GM23338 (cell line): ENCODE results near the gene ANOS1. TPM values are rescaled to one million over a fixed set of nuclear protein-coding genes. Genes with fewer than 3 reads are reported as not detected.

Experiments used
- ATAC-seq: fragments of 200-7000 bp; cut with Tn5 transposase; 3 replicates; pipeline ENCODE4 v1.9.1; 2020
- DNase-seq: peaks from one replicate; pipeline ENCODE4 v3.0.0-alpha.2; 2015; ENCODE audit warnings: low spot score
- H2AFZ ChIP-seq: fragments of 200-600 bp; sonication (generic); 2 replicates; pipeline ENCODE4 v1.8.0; 2016; ENCODE audit warnings: antibody characterized with exemption, mild to moderate bottlenecking, moderate library complexity
- H3F3A ChIP-seq: fragments of 200-600 bp; sonication (generic); replicated peaks from 2 replicates; pipeline ENCODE4 v1.8.0; 2017; ENCODE audit warnings: antibody characterized with exemption, mixed run types, low read depth
- H3K27ac ChIP-seq: fragments of 200-600 bp; sonication (generic); 2 replicates; pipeline ENCODE4 v1.6.1; 2016; ENCODE audit warnings: low read depth
- H3K27me3 ChIP-seq: fragments of 200-600 bp; sonication (generic); 2 replicates; pipeline ENCODE4 v1.8.0; 2016; ENCODE audit warnings: mild to moderate bottlenecking, mixed run types, moderate library complexity; ENCODE audit not compliant: insufficient read depth
- H3K36me3 ChIP-seq: fragments of 200-600 bp; sonication (generic); 2 replicates; pipeline ENCODE4 v1.8.0; 2016; ENCODE audit warnings: mild to moderate bottlenecking; ENCODE audit not compliant: insufficient read depth
- H3K4me1 ChIP-seq: fragments of 200-600 bp; sonication (generic); 2 replicates; pipeline ENCODE4 v1.8.0; 2016; ENCODE audit warnings: mild to moderate bottlenecking, moderate library complexity; ENCODE audit not compliant: insufficient read depth
- H3K4me2 ChIP-seq: fragments of 200-600 bp; sonication (generic); 2 replicates; pipeline ENCODE4 v1.7.1; 2017; ENCODE audit warnings: mixed run types
- H3K4me3 ChIP-seq: fragments of 200-600 bp; sonication (generic); 2 replicates; pipeline ENCODE4 v1.6.1; 2016; ENCODE audit warnings: mixed run types
- H3K79me2 ChIP-seq: fragments of 200-600 bp; sonication (generic); replicated peaks from 2 replicates; pipeline ENCODE4 v1.8.0; 2017; ENCODE audit warnings: mild to moderate bottlenecking; ENCODE audit not compliant: insufficient read depth
- H3K9me2 ChIP-seq: fragments of 200-600 bp; sonication (generic); 2 replicates; pipeline ENCODE4 v1.8.0; 2017; ENCODE audit not compliant: insufficient read depth
- H4K20me1 ChIP-seq: fragments of 200-600 bp; sonication (generic); replicated peaks from 2 replicates; pipeline ENCODE4 v1.8.0; 2017; ENCODE audit warnings: mild to moderate bottlenecking; ENCODE audit not compliant: insufficient read depth
- H3K27ac Mint-ChIP-seq: 2 replicates; pipeline ENCODE4 v1.8.0; 2020; ENCODE audit warnings: inconsistent platforms, mild to moderate bottlenecking, moderate library complexity, mixed read lengths
- H3K27me3 Mint-ChIP-seq: 3 replicates; pipeline ENCODE4 v1.8.0; 2022; ENCODE audit warnings: low read depth, mild to moderate bottlenecking, moderate library complexity, mixed read lengths, inconsistent platforms; ENCODE audit not compliant: insufficient read depth, poor library complexity
- H3K36me3 Mint-ChIP-seq: 3 replicates; pipeline ENCODE4 v1.8.0; 2021; ENCODE audit warnings: low read depth, mild to moderate bottlenecking, inconsistent platforms, moderate library complexity, mixed read lengths
- H3K4me1 Mint-ChIP-seq: 3 replicates; pipeline ENCODE4 v1.8.0; 2020; ENCODE audit warnings: mild to moderate bottlenecking, inconsistent platforms, mixed read lengths
- H3K4me3 Mint-ChIP-seq: 3 replicates; pipeline ENCODE4 v1.8.0; 2021; ENCODE audit warnings: moderate library complexity, mild to moderate bottlenecking, inconsistent platforms, mixed read lengths
- H3K9me3 Mint-ChIP-seq: 3 replicates; pipeline ENCODE4 v1.8.0; 2020; ENCODE audit warnings: moderate library complexity, mild to moderate bottlenecking, inconsistent platforms, mixed read lengths
- EZH2phosphoT487 ChIP-seq: fragments of 200-600 bp; sonication (generic); IDR thresholded peaks from one replicate; pipeline ENCODE4 v1.8.1; 2018; ENCODE audit warnings: antibody characterized with exemption; ENCODE audit not compliant: unreplicated experiment
- JUNB ChIP-seq: IDR thresholded peaks from one replicate; pipeline ENCODE4 v1.6.1; 2016; ENCODE audit warnings: antibody characterized with exemption; ENCODE audit not compliant: unreplicated experiment
- POLR2AphosphoS5 ChIP-seq: IDR thresholded peaks from 2 replicates; pipeline ENCODE4 v1.6.1; 2016; ENCODE audit warnings: antibody characterized with exemption, low read depth
- ZNF114 ChIP-seq: fragments of 250-450 bp; sonication (Bioruptor Pico); IDR thresholded peaks from 2 replicates; pipeline ENCODE4 v1.5.0; 2020; ENCODE audit warnings: mild to moderate bottlenecking, moderate library complexity
- ZNF331 ChIP-seq: fragments of 250-450 bp; sonication (Bioruptor Pico); IDR thresholded peaks from 2 replicates; pipeline ENCODE4 v1.5.0; 2020; ENCODE audit warnings: low read depth, mild to moderate bottlenecking, moderate library complexity
- polyA plus RNA-seq: library from polyadenylated mRNA; unstranded; fragments of >200 nt; fragmentation: Nextera tagmentation; extraction: Ambion mirVana; gene quantifications from 2 replicates; pipeline ENCODE4 v1.2.1, GENCODE V29; 2016
- total RNA-seq: library from RNA; depleted of rRNA; stranded (reverse); fragments of >200 nt; shearing (Covaris generic); gene quantifications from 2 replicates; pipeline ENCODE4 v1.2.3, GENCODE V29; 2014
- TF ChIP-seq, protein P1 (sequence below): IDR thresholded peaks from 2 replicates; pipeline ENCODE4 v1.6.1; 2016; ENCODE audit warnings: antibody characterized with exemption
- TF ChIP-seq, protein P2 (sequence below), 2 experiments: fragments of 200-600 bp in 1 of 2; sonication (generic) in 1 of 2; conservative IDR thresholded peaks; 2 replicates each; pipeline versions ENCODE4 v1.5.1 to v1.6.1; 2016 to 2017; ENCODE audit warnings: antibody characterized with exemption in 2 of 2, low read depth in 2 of 2, mild to moderate bottlenecking in 2 of 2, moderate library complexity in 1 of 2

Gene ANOS1
- total and polyA plus RNA-seq, 2 experiments from 2014 or later = 21.8 to 68.5 TPM

DNA sequence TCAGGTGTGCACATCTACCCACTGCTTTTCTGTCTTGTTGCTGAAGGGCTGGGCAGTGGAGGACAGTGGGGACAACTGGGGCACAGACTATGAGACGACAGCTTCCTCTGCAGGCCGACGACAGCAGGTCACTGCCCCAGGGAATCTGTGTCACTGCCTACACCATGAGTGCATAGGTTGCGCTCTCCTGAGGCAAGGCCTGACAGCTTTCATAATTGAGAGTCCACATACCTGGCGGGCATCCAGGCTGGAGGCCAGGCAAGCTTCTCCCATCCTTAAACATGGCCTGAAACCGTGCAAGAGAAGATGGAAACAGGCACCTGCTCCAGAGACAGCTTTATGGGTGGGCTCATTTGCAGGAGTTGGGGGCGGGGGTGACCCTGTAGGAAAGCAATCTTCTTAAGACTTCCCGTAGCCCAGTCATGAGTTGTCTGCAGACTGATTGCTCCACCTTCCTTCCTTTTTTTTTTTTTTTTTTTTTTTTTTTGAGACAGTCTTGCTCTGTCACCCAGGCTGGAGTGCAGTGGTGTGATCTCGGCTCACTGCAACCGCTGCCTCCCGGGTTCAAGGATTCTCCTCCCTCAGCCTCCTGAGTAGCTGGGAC is 2.9 kb downstream of the ANOS1 start:
- Histone ChIP-seq H3K9me2 (no peaks in the 10 kb centered on the region), H3K4me3 (no peak overlapping the region), H2AFZ (no peak overlapping the region), H3K36me3 (no peaks in the 10 kb centered on the region), H3K27ac (no peak overlapping the region), H3K4me1 (peaks cover 32% of the 10 kb centered on the region), H3K79me2 (peaks cover 71% of the 10 kb centered on the region), H4K20me1 (peaks cover 4% of the 10 kb centered on the region; the same call in 1 of the 2 replicates), H3F3A (no peaks in the 10 kb centered on the region), H3K4me2 (peak overlapping the region; percentile 78), H3K27me3 (peaks cover 4% of the 10 kb centered on the region; the same call in 1 of the 2 replicates)
- Mint-ChIP-seq H3K27ac (no peak overlapping the region), H3K36me3 (peaks cover 32% of the 10 kb centered on the region), H3K4me1 (peaks cover 50% of the 10 kb centered on the region), H3K9me3 (no peaks in the 10 kb centered on the region; the same call in 2 of the 3 replicates), H3K4me3 (peak overlapping the region; percentile 96), H3K27me3 (peaks cover 6% of the 10 kb centered on the region)
- no peak for DNase-seq
- TF ChIP-seq, protein P1, sequence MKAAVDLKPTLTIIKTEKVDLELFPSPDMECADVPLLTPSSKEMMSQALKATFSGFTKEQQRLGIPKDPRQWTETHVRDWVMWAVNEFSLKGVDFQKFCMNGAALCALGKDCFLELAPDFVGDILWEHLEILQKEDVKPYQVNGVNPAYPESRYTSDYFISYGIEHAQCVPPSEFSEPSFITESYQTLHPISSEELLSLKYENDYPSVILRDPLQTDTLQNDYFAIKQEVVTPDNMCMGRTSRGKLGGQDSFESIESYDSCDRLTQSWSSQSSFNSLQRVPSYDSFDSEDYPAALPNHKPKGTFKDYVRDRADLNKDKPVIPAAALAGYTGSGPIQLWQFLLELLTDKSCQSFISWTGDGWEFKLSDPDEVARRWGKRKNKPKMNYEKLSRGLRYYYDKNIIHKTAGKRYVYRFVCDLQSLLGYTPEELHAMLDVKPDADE = no peak
- TF ChIP-seq EZH2phosphoT487 = no peak
- no peak for TF ChIP-seq JUNB
- TF ChIP-seq POLR2AphosphoS5 = no peak
- TF ChIP-seq, protein P2, sequence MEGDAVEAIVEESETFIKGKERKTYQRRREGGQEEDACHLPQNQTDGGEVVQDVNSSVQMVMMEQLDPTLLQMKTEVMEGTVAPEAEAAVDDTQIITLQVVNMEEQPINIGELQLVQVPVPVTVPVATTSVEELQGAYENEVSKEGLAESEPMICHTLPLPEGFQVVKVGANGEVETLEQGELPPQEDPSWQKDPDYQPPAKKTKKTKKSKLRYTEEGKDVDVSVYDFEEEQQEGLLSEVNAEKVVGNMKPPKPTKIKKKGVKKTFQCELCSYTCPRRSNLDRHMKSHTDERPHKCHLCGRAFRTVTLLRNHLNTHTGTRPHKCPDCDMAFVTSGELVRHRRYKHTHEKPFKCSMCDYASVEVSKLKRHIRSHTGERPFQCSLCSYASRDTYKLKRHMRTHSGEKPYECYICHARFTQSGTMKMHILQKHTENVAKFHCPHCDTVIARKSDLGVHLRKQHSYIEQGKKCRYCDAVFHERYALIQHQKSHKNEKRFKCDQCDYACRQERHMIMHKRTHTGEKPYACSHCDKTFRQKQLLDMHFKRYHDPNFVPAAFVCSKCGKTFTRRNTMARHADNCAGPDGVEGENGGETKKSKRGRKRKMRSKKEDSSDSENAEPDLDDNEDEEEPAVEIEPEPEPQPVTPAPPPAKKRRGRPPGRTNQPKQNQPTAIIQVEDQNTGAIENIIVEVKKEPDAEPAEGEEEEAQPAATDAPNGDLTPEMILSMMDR (conservative IDR thresholded peaks at IDR 0.05; ENCODE audit: low read depth in 2 of 2) = no peak; a peak in 1 of 4 replicates
- TF ChIP-seq ZNF114 = no peak
- no peak for ATAC-seq

DNA sequence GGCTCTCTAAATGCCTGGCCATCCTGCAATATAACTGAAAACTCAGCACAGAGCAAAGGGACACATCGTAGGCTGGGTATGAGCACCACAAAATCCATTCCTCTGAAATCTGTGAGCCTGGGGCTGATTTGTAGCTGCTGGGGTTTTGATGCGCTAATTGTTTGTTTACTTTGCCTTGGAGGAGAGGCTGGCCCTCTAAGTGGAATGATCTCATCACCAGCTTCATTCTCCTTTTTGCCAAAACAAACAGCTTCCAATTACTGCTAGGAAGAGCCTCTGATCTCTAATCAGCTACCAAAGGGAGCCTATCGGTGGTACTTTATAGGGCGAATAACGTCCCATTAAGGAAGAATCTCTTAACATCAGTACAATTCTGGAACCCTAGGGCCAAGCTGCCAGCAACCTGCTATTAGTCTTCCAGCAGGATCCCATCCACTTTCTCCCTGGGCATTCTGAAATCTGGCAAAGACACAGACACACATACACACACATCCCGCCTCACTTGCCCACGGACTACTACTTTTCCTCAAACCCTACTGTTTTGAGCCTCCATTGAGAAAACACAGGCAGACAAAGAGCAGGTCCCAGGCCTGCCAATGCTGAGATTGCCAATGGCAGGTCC is 5.8 kb downstream of the ANOS1 start:
- H3K36me3 Mint-ChIP-seq = peaks cover 40% of the 10 kb centered on the region
- TF ChIP-seq ZNF331 (CRISPR knock-in tag) = no peak
- no peak for TF ChIP-seq JUNB
- TF ChIP-seq EZH2phosphoT487 = no peak
- no peak for TF ChIP-seq ZNF114
- no peak for TF ChIP-seq POLR2AphosphoS5
- H3K4me1 ChIP-seq = peaks cover 52% of the 10 kb centered on the region
- H3K4me3 Mint-ChIP-seq = no peak overlapping the region
- no peak; the same call in 2 of the 3 replicates for ATAC-seq
- peak overlapping the region; percentile 58; the same call in 1 of the 2 replicates for H3K27ac Mint-ChIP-seq
- H3K9me2 ChIP-seq = no peaks in the 10 kb centered on the region
- H3K27ac ChIP-seq = no peak overlapping the region
- H3K4me3 ChIP-seq = 0 out of 2 replicates have a peak overlapping the region, but pooled peaks have one; percentile 23
- peak overlapping the region; percentile 64 for H3K4me2 ChIP-seq
- H3K36me3 ChIP-seq = no peaks in the 10 kb centered on the region
- H3F3A ChIP-seq = no peaks in the 10 kb centered on the region
- H2AFZ ChIP-seq = no peak overlapping the region
- peaks cover 92% of the 10 kb centered on the region for H3K79me2 ChIP-seq
- H4K20me1 ChIP-seq = peaks cover 4% of the 10 kb centered on the region; the same call in 1 of the 2 replicates
- no peaks in the 10 kb centered on the region for H3K27me3 ChIP-seq
- peaks cover 68% of the 10 kb centered on the region for H3K4me1 Mint-ChIP-seq
- peak; percentile 35 for DNase-seq
- H3K27me3 Mint-ChIP-seq = peaks cover 6% of the 10 kb centered on the region
- no peaks in the 10 kb centered on the region; the same call in 2 of the 3 replicates for H3K9me3 Mint-ChIP-seq
